Gastroesophageal sphincter (tissue), 3 donors: ENCODE measurements around the gene BET1L.

Source experiments
- CTCF ChIP-seq, 4 experiments: fragments of 200-600 bp in 2 of 4; fragments of 450-650 bp in 2 of 4; sonication (generic) in 1 of 4; IDR thresholded peaks; one replicate each; pipeline ENCODE4 v1.5.1; 2017 to 2019; ENCODE audit warnings: antibody characterized with exemption in 4 of 4, mild to moderate bottlenecking in 2 of 4, moderate library complexity in 2 of 4
- EP300 ChIP-seq: sonication (generic); formaldehyde crosslinking; IDR thresholded peaks from one replicate; pipeline ENCODE4 v1.6.1; 2017; ENCODE audit warnings: antibody characterized with exemption, mild to moderate bottlenecking
- POLR2A ChIP-seq, 2 donors: fragments of 450-650 bp; IDR thresholded peaks; one replicate each; pipeline ENCODE4 v1.6.1; 2017; ENCODE audit warnings: antibody characterized with exemption in 2 of 2, mild to moderate bottlenecking in 2 of 2, moderate library complexity in 1 of 2
- POLR2AphosphoS5 ChIP-seq: sonication (generic); formaldehyde crosslinking; IDR thresholded peaks from one replicate; pipeline ENCODE4 v1.6.1; 2017; ENCODE audit warnings: antibody characterized with exemption

- TF ChIP-seq POLR2AphosphoS5 (no peak), CTCF (IDR thresholded peaks at IDR 0.05) (no peak), POLR2A (IDR thresholded peaks at IDR 0.05) (no peak), EP300 (no peak)
These were observed 4.5 kb upstream of the BET1L start for GRCh38 chr11:211741-212140.
